ENCODE measurements around the gene MCMBP.
"Not testable (repeated sequence)": the region's sequence is repeated elsewhere in the genome, so short reads cannot be mapped to it uniquely, and the experiment has no call there.

Gene MCMBP

GRCh38 chr10:119827430-119827829 is 45.2 kb downstream of the MCMBP start:
- DNase-seq: no peak

GRCh38 chr10:119826771-119827170 is 45.9 kb downstream of the MCMBP start:
- no peak for DNase-seq

GRCh38 chr10:119824299-119824698 is 48.3 kb downstream of the MCMBP start:
- DNase-seq: no peak

GRCh38 chr10:119821182-119821581 is 51.5 kb downstream of the MCMBP start:
- no peak for DNase-seq

GRCh38 chr10:119818889-119819270 is 53.8 kb downstream of the MCMBP start:
- no peak for DNase-seq

- no peak for DNase-seq
These were observed 54.4 kb downstream of the MCMBP start for GRCh38 chr10:119817991-119818888.

- DNase-seq: no peak
These were observed 57.0 kb downstream of the MCMBP start for GRCh38 chr10:119815671-119816070.

- no peak for DNase-seq
These were observed 60.0 kb downstream of the MCMBP start for GRCh38 chr10:119812684-119813083.

- DNase-seq: no peak
These were observed 61.5 kb downstream of the MCMBP start for GRCh38 chr10:119811122-119811521.

GRCh38 chr10:119807960-119808697 is 64.5 kb downstream of the MCMBP start:
- no peak for DNase-seq

- no peak for DNase-seq
These were observed 66.1 kb downstream of the MCMBP start for GRCh38 chr10:119806334-119807130.

- no peak for DNase-seq
These were observed 66.9 kb downstream of the MCMBP start for GRCh38 chr10:119805702-119806230.

GRCh38 chr10:119803264-119803663 is 69.4 kb downstream of the MCMBP start:
- no peak for DNase-seq

- DNase-seq: no peak
These were observed 70.6 kb downstream of the MCMBP start for GRCh38 chr10:119801998-119802538.

GRCh38 chr10:119801176-119801575 is 71.5 kb downstream of the MCMBP start:
- no peak for DNase-seq

GRCh38 chr10:119796039-119796438 is 76.6 kb downstream of the MCMBP start:
- DNase-seq: no peak

GRCh38 chr10:119795101-119795500 is 77.5 kb downstream of the MCMBP start:
- DNase-seq: not testable (repeated sequence)

GRCh38 chr10:119786117-119786769 is 86.4 kb downstream of the MCMBP start:
- no peak for DNase-seq

- no peak for DNase-seq
These were observed 88.1 kb downstream of the MCMBP start for GRCh38 chr10:119784340-119785067.

GRCh38 chr10:119783665-119784027 is 89.0 kb downstream of the MCMBP start:
- no peak for DNase-seq

- no peak for DNase-seq
These were observed 89.5 kb downstream of the MCMBP start for GRCh38 chr10:119782981-119783664.

Measured in activated CD4-positive, CD25-positive, alpha-beta regulatory T cell (primary cell).